ENCODE measurements around the gene GRIK3. TPM values are rescaled to one million over a fixed set of nuclear protein-coding genes. Genes with fewer than 3 reads are reported as not detected.

The GRIK3 gene
- total and polyA plus RNA-seq, 2 of the 8 experiments (the other 6 are each of a cell fraction or from before 2014, with no cell fraction given) = 2.1 to 3.4 TPM

GRCh38 chr1:36879613-36880012, 154.7 kb downstream of the GRIK3 start:
- no peak overlapping the region for H3K27ac ChIP-seq (ENCODE audit: low read depth, low read length)
- DNase-seq (ENCODE audit: low read depth in 1 of 2, low spot score in 2 of 2) = peak in 1 of 2 experiments; percentile 33
- CTCF ChIA-PET (ENCODE audit: partially characterized antibody) = interaction anchor here (1.0 to 12.9 kb wide), 3 partner anchors 15 to 180 kb away, joined by 3 to 111 read pairs (median 4); no protein-coding TSS in a partner anchor

More at GRCh38 chr1:36879613-36880012, 154.7 kb downstream of the GRIK3 start:
- no peaks in the 10 kb centered on the region for H3K27me3 ChIP-seq (replicated peaks in 1 of 4; ENCODE audit: control insufficient read depth in 3 of 4, extremely low read depth in 1 of 4, insufficient read depth in 3 of 4, low read length in 3 of 4)
- no peaks in the 10 kb centered on the region for H3K79me1 ChIP-seq (ENCODE audit: low read depth, low read length)
- no peak overlapping the region for H3K23ac ChIP-seq (ENCODE audit: insufficient read length)
- WGBS, 2 experiments (ENCODE audit: extremely low coverage in 1 of 2, insufficient coverage in 1 of 2, insufficient read length in 1 of 2, insufficient replicate concordance in 2 of 2, low coverage in 1 of 2, low lambda C conversion rate in 2 of 2, missing lambda C conversion rate in 1 of 2) = 91% methylated on average over 6 of the region's 6 CpGs; no CpG with 5 or more reads in 1 of the 2 experiments
- H3K4me3 ChIP-seq (ENCODE audit: extremely low read depth in 1 of 4, insufficient read depth in 2 of 4, low read depth in 3 of 4, low read length in 4 of 4) = no peak overlapping the region
- no peak overlapping the region for H2BK120ac ChIP-seq (replicated peaks; ENCODE audit: low read depth, low read length)
- no peaks in the 10 kb centered on the region for H3K23me2 ChIP-seq (ENCODE audit: low read depth, low read length)
- no peak overlapping the region for H2BK20ac ChIP-seq (ENCODE audit: low read length)
- no peak for FAIRE-seq
- H3K9ac ChIP-seq (replicated peaks in 1 of 4; ENCODE audit: extremely low read depth in 1 of 4, low read depth in 3 of 4, low read length in 3 of 4) = no peak overlapping the region
- H3K79me2 ChIP-seq (ENCODE audit: control insufficient read depth in 1 of 2, insufficient read depth in 2 of 2, low read length in 2 of 2) = no peaks in the 10 kb centered on the region
- H3K4ac ChIP-seq (replicated peaks; ENCODE audit: insufficient read length, low read depth, low read length) = no peak overlapping the region
- POLR2A ChIA-PET (ENCODE audit: partially characterized antibody) = no interaction called here
- H2AK5ac ChIP-seq (ENCODE audit: low read depth, low read length) = no peak overlapping the region
- no peak overlapping the region for H4K8ac ChIP-seq (ENCODE audit: extremely low read depth, insufficient read depth, low read length)
- H2BK12ac ChIP-seq (ENCODE audit: low read depth, low read length) = no peak overlapping the region
- H2BK5ac ChIP-seq (ENCODE audit: low read depth, low read length) = no peak overlapping the region
- no peaks in the 10 kb centered on the region for H3K4me1 ChIP-seq (replicated peaks in 1 of 4; ENCODE audit: control insufficient read depth in 3 of 4, insufficient read depth in 4 of 4, low read length in 3 of 4)
- no peak overlapping the region for H2BK15ac ChIP-seq (ENCODE audit: low read length)
- no peak overlapping the region for H3K4me2 ChIP-seq (ENCODE audit: insufficient read depth in 1 of 2, low read depth in 2 of 2, low read length in 2 of 2)
- no peak overlapping the region for H3K56ac ChIP-seq (replicated peaks; ENCODE audit: insufficient read length, low read depth, low read length)
- no peak for TF ChIP-seq JUN (IDR thresholded peaks at IDR 0.05; ENCODE audit: low read depth, low read length)
- TF ChIP-seq EP300 (IDR thresholded peaks at IDR 0.05; ENCODE audit: borderline replicate concordance in 1 of 2, low read depth in 2 of 2, low read length in 2 of 2) = no peak
- no peak for TF ChIP-seq TAF1 (IDR thresholded peaks at IDR 0.05; ENCODE audit: low read depth, low read length)
- TF ChIP-seq SIRT6 (IDR thresholded peaks at IDR 0.05; ENCODE audit: low read length) = no peak
- TF ChIP-seq HDAC6 (IDR thresholded peaks at IDR 0.05; ENCODE audit: low read depth, low read length) = no peak
- TF ChIP-seq SP2 (IDR thresholded peaks at IDR 0.05; ENCODE audit: low read length) = no peak
- TF ChIP-seq KDM1A (IDR thresholded peaks at IDR 0.05; ENCODE audit: borderline replicate concordance, low read length) = no peak
- TF ChIP-seq PHF8 (conservative IDR thresholded peaks at IDR 0.05; ENCODE audit: low read depth, low read length) = no peak
- no peak for TF ChIP-seq RAD21 (IDR thresholded peaks at IDR 0.05 in 1 of 2, conservative IDR thresholded peaks at IDR 0.05 in 1 of 2; ENCODE audit: low read depth in 2 of 2, low read length in 2 of 2)
- no peak overlapping the region for H3K18ac ChIP-seq (ENCODE audit: extremely low read depth, low read length)
- H3K9me3 ChIP-seq (ENCODE audit: insufficient read depth in 2 of 2, low read depth in 1 of 2, low read length in 1 of 2) = peaks cover 0 to 2% of the 10 kb centered on the region in 2 experiments; a peak in 1 of 4 replicates
- no peak overlapping the region for H3K14ac ChIP-seq (ENCODE audit: insufficient read length)
- H4K20me1 ChIP-seq (replicated peaks in 1 of 2; ENCODE audit: control insufficient read depth in 1 of 2, insufficient read depth in 2 of 2, low read length in 2 of 2) = no peaks in the 10 kb centered on the region
- no peak overlapping the region for H4K5ac ChIP-seq (ENCODE audit: insufficient read length, low read depth, low read length)
- no peak overlapping the region for H2AFZ ChIP-seq (ENCODE audit: low read length)
- H3K36me3 ChIP-seq (ENCODE audit: control insufficient read depth in 2 of 4, insufficient read depth in 4 of 4, low read length in 3 of 4) = no peaks in the 10 kb centered on the region; a peak in 1 of 8 replicates
- H4K91ac ChIP-seq (replicated peaks; ENCODE audit: insufficient read length, low read length) = no peak overlapping the region
